Activated naive CD4-positive, alpha-beta T cell treated with anti-CD3 and anti-CD28 coated beads, Interleukin-2, amount 50 U/mL, for 72 hours (primary cell): Measurements from ENCODE around the gene TNFAIP8L2. TPM values are rescaled to one million over a fixed set of nuclear protein-coding genes. Genes with fewer than 3 reads are reported as not detected.

Experiments used
- ATAC-seq, 2 donors: fragments of 150-1000 bp; cut with Tn5 transposase; 2 replicates each; pipeline ENCODE4 v1.10.0; 2021; ENCODE audit warnings: mild to moderate bottlenecking in 2 of 2, moderate library complexity in 2 of 2
- DNase-seq, 2 donors: peaks; one replicate each; pipeline ENCODE4 v3.0.0; 2021 to 2022; ENCODE audit warnings: low spot score in 2 of 2
- H3K27ac Mint-ChIP-seq, 2 donors: one replicate each; pipeline ENCODE4 v1.8.0; 2022; ENCODE audit warnings: mild to moderate bottlenecking in 2 of 2, mixed read lengths in 2 of 2
- H3K36me3 Mint-ChIP-seq, 2 donors: one replicate each; pipeline ENCODE4 v1.8.0; 2022; ENCODE audit warnings: mixed read lengths in 2 of 2
- H3K9me3 Mint-ChIP-seq, 2 donors: one replicate each; pipeline ENCODE4 v1.8.0; 2022; ENCODE audit warnings: mixed read lengths in 2 of 2
- total RNA-seq, 2 donors: library from RNA; stranded (reverse); gene quantifications; one replicate each; pipeline ENCODE4 v1.2.3, GENCODE V29; 2022

TNFAIP8L2 gene
- 10 to 100 TPM in 1 of 2 donors, 1 to 10 TPM in 1; 6.9 to 18.5 TPM for total RNA-seq

DNA sequence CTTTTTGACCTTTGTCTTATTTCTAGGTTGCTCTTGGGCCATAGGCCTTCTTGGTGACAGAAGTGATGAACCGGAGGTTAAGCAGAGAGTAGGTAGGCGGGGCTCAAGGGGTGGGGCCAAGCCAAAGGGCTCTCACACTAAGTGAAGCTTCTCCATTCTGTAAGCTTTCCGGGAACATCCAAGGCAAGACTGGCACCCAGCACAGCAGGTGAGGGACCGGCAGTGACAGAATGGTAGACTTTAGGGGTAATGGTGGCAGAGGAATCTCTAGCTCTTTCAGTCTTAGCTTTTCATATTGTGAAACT, at the start of gene TNFAIP8L2:
Gene TNFAIP8L2, plus strand, starts transcription at position 135 of the 305 bp plus-strand sequence. CDS start 2,049 bp downstream, outside the sequence.
- Mint-ChIP-seq H3K36me3 (peaks cover 28 to 33% of the 10 kb centered on the region in 2 donors), H3K27ac (peak within 1 kb of the TSS; percentile 97), H3K9me3 (no peaks in the 10 kb centered on the region)
- ATAC-seq (peak; percentile 84 to 86), DNase-seq (peak in 1 of 2 donors; percentile 73)

DNA sequence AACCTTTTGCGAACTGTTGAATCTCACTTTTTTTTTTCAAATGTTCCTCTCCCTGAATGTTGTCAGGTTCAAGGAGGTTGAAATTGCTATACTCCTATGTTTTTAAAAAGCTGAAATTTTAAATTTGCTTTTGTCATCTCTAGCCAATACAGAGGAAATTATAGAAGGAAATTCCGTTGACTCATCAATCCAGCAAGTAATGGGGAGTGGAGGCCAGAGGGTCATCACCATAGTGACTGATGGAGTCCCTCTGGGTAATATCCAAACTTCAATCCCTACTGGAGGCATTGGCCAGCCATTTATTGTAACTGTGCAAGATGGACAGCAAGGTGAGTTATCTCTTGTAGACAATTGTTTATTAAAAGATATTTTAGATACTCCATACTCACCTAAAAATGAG, 49.6 kb upstream of the TNFAIP8L2 start:
- DNase-seq = no peak

GRCh38 chr1:151108331-151108730, 48.1 kb upstream of the TNFAIP8L2 start:
- Mint-ChIP-seq H3K9me3 (no peaks in the 10 kb centered on the region), H3K27ac (no peak overlapping the region), H3K36me3 (no peaks in the 10 kb centered on the region)
- DNase-seq (no peak), ATAC-seq (no peak)

More for the DNA sequence above, 49.6 kb upstream of the TNFAIP8L2 start:
- no peak for ATAC-seq
- Mint-ChIP-seq H3K9me3 (no peaks in the 10 kb centered on the region), H3K36me3 (no peaks in the 10 kb centered on the region), H3K27ac (no peak overlapping the region)

DNA sequence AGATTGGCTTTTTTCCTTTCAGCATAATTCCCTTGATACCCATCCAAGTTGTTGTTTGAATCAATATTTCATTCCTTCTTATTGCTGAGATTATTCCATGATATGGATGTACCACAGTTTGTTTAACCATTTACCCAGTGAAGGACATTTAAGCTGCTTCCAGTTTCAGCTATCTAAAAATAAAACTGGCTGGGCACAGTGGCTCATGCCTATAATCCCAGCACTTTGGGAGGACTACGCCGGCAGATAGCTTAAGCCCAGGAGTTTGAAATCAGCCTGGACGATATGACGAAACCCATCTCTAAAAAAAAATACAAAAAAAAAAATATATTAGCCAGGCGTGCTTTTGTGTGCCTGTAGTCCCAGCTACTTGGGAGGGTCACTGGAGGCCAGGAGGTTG, 42.6 kb upstream of the TNFAIP8L2 start:
- no peaks in the 10 kb centered on the region for H3K9me3 Mint-ChIP-seq
- ATAC-seq (no peak), DNase-seq (no peak)
- no peak overlapping the region for H3K27ac Mint-ChIP-seq
- H3K36me3 Mint-ChIP-seq = no peaks in the 10 kb centered on the region

GRCh38 chr1:151124763-151125403, 31.6 kb upstream of the TNFAIP8L2 start:
- Mint-ChIP-seq H3K27ac (peak overlapping the region in 1 of 2 donors; percentile 45), H3K9me3 (no peaks in the 10 kb centered on the region), H3K36me3 (no peaks in the 10 kb centered on the region)
- ATAC-seq (no peak), DNase-seq (no peak)

DNA sequence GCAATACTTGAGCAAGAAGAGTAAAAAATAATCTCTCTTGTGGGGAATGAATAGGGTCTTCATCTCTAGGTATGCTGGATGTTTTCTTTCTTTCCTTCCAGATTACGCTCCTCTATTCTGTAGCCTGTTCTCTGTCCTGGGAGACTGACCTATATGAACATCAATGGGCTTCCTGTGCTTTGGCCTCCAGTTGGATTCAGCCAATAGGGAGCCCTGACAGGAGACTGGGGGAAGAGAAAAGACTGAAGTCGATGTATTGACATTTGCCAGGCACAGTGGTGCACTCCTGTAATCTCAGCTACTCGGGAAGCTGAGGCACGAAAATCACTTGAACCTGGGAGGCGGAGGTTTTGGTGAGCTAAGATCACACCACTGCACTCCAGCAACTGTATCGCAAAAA, 27.6 kb upstream of the TNFAIP8L2 start:
- no peak for DNase-seq
- no peak for ATAC-seq
- Mint-ChIP-seq H3K9me3 (no peaks in the 10 kb centered on the region), H3K36me3 (no peaks in the 10 kb centered on the region), H3K27ac (no peak overlapping the region)

DNA sequence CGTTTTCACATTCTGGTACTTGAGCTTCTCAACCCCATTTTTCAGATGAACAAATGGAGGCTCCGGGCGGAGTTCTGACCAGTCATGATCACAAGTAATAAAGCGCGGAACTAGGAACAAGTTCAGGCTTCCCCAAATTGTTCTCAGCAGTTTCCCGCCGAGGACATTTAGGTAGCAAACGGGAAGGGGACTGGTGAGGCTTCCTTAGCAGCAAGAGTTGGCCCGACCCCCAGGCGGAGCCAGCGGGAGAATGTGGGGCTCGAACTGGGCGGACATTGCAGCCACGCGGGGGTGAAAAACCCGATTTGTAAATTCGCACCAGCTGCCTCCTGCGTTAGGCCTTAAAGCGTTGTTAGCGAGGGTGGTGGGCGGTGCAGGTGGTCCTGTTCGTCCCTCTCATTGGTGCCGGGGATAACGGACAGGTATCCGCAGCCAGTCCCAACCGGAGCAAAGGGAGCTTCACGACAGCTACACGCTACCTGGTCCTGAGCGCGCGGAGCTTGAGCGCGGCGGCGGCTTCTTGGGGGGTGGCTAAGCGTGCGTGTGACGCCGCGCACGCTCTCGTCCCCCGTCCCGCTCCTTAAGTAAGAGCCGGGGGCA, 25.4 kb upstream of the TNFAIP8L2 start:
- Mint-ChIP-seq H3K36me3 (no peaks in the 10 kb centered on the region), H3K27ac (peak overlapping the region; percentile 26 to 60), H3K9me3 (no peaks in the 10 kb centered on the region)
- peak; percentile 97 to 100 for ATAC-seq
- DNase-seq = peak; percentile 76 to 81

- peak in 1 of 2 donors; percentile 40 for DNase-seq
- peak overlapping the region; percentile 60 to 68 for H3K27ac Mint-ChIP-seq
Measured at GRCh38 chr1:151131701-151132334, 24.6 kb upstream of the TNFAIP8L2 start.

DNA sequence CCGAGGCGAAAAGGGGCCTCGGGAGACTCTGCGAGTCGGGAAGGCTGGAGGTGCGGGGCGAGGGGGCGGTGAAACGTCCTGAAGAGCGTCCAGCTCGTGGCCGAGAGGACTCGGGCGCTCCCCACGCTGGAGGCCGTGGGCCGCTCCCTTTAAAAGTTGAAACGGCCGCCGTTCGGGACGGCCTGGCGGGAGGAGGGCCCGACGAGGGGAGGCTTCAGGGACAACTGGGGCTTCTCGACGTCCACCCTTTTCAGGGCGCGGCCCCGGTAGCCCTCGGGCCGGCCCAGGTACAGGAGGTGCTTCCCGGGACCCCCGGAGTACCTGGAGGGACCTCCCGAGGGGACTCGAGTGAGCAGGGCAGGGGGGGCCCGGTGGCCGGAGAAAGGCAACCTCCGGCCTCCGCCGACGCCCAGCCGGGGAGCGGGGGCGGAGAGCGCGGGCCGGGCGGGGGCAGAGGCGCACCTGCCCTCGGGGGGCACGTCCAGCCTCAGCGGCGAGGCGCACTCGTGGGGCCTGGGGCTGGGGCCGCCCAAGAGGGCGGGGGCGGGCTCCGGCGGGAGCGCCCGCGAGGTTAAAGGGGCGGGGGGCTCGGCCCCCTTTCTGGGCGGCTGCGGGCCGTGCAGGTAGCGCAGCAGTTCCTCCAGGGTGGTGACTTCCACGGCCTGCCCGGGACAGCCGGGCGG, 24.0 kb upstream of the TNFAIP8L2 start:
- Mint-ChIP-seq H3K9me3 (no peaks in the 10 kb centered on the region), H3K27ac (no peak overlapping the region), H3K36me3 (no peaks in the 10 kb centered on the region)
- ATAC-seq (no peak), DNase-seq (peak in 1 of 2 donors; percentile 44)

More at GRCh38 chr1:151131701-151132334, 24.6 kb upstream of the TNFAIP8L2 start:
- Mint-ChIP-seq H3K9me3 (no peaks in the 10 kb centered on the region), H3K36me3 (no peaks in the 10 kb centered on the region)
- no peak for ATAC-seq

DNA sequence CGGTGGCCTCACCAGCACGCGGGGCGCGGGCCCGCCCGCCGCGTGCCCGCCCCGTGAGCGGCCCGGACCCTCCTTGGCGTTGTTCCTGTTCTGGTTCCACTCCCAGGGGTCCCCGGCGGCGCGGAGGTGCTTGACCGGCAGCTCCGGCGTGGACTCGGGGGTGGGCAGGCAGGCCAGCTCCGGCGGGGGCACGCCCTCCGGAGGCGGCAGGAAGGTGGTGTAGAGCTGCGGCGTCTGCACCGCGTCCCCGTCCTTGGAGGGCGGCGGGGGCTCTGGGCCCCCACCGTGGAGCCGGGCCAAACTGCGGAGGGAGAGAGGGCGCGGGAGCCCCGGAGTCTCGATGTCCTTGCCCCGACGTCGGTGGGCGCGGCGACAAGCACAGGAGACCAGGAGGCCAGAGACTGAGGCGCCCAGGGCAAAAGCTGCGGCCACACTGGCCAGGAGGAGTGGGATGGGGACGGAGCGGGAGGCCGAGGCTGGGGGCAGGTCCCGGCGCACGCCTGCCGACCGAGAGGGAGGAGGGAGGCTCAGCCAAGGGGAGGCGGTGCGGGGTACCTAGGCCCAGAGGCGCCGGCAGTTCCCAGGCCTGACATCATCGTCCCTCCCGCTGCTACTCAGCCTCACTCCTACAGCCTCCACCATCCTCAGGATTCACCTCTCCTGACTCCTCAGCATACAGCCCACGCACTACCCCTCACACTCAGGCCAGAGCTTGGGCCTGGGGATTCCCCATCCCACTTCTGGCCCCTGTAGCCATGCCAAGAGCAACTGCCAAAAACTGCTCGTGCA, 23.2 kb upstream of the TNFAIP8L2 start:
- H3K36me3 Mint-ChIP-seq = no peaks in the 10 kb centered on the region
- ATAC-seq = no peak
- DNase-seq = peak in 1 of 2 donors; percentile 55
- no peaks in the 10 kb centered on the region for H3K9me3 Mint-ChIP-seq
- no peak overlapping the region for H3K27ac Mint-ChIP-seq

DNA sequence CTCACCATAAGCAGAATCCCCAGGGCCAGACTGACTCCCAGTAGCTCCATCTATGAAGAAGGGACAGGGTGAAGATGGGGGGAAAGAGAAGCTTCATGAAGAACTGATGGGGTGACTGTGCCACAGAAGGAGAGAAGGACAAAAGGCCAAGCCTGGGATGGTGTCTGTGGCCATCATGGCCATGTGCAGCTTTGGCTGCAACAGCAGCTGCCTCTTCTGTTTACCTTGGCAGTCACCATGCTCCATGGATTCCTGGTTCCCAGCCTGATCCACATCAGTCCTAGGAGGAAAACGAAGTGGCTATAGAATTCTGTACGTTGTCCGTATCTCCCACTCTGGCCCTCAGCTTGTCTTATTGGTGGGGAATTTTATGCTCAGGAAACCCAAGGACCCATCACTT, 22.1 kb upstream of the TNFAIP8L2 start:
- no peak for ATAC-seq
- H3K9me3 Mint-ChIP-seq = no peaks in the 10 kb centered on the region

DNA sequence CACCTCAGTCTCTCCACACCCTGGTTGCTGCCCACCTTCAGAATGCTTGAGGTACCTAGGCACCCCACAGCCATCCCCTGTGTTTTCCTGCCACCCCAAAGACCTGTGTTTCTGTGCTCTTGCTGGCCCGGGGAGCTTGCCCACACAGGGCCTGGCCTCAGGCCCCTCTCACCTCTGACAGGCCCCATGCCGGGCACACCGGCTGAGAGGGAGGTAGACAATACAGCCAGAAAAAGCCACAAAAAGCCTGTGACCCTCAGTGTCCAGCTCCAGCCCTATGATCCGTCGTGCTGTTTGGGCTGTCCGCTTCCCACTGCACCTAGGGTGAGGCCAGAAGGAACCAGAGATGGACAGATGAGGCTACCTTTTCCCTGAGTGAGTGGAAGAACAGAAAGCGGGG, 21.5 kb upstream of the TNFAIP8L2 start:
- no peak for ATAC-seq
- Mint-ChIP-seq H3K36me3 (no peaks in the 10 kb centered on the region), H3K27ac (peak overlapping the region in 1 of 2 donors; percentile 46), H3K9me3 (no peaks in the 10 kb centered on the region)
- no peak for DNase-seq

More for the DNA sequence above, 22.1 kb upstream of the TNFAIP8L2 start:
- Mint-ChIP-seq H3K27ac (no peak overlapping the region), H3K36me3 (no peaks in the 10 kb centered on the region)
- no peak for DNase-seq

DNA sequence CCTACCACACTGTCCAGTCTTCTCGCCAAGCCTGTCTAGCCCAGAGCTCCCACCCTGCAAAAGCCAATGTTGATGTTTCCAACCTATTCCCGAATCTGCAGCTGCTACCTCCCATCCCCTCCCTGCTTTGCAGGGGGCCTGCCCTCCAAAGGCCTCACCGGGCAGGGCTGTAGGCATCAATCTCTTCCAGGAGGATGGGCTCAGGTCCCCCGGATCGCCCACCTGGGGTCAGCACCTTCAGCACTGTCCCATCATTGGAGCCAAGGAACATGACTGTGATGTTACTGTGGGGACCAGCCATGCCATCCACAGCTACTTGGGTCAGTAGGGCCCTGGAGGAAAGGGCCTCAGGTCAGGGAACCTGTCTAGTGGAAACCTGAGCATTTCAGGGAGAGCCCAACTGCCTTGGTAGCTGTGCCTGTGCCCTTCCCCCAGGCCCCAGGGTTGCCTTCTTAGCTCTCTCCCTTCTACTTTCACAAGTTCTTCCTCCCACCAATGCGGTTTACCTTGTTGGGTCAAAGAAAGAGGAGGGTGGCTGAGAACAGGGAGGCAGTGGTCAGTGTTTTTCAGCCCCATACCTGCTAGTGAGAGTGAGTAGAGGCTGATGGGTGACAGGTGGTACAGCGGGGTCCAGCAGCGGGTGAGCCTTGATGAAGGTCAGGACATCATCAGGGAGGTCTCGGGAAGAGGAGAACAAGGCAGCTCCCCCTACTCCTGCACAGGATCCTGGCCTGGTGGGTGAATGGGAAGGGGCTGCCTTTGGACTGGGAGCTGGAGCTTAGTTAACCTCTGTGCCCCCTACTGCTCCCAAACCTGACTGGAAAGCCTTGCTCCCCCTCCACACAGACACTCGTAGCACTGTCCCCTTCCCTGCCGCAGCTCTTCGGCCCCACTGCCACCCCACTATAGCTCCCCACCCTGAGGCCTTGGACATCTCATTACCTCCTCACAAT, 20.7 kb upstream of the TNFAIP8L2 start:
- Mint-ChIP-seq H3K27ac (peak overlapping the region in 1 of 2 donors; percentile 4), H3K9me3 (no peaks in the 10 kb centered on the region), H3K36me3 (no peaks in the 10 kb centered on the region)
- no peak for ATAC-seq
- no peak for DNase-seq

- H3K27ac Mint-ChIP-seq = no peak overlapping the region
- no peaks in the 10 kb centered on the region for H3K36me3 Mint-ChIP-seq
- no peaks in the 10 kb centered on the region for H3K9me3 Mint-ChIP-seq
- no peak for ATAC-seq
- DNase-seq = no peak
Measured at GRCh38 chr1:151137789-151138188, 18.7 kb upstream of the TNFAIP8L2 start.

- no peak for ATAC-seq
- Mint-ChIP-seq H3K27ac (no peak overlapping the region), H3K9me3 (no peaks in the 10 kb centered on the region), H3K36me3 (no peaks in the 10 kb centered on the region)
- DNase-seq = no peak
Measured at GRCh38 chr1:151142411-151143056, 13.9 kb upstream of the TNFAIP8L2 start.
